Measurements from ENCODE around the gene PPP4R4.

PPP4R4 gene

DNA sequence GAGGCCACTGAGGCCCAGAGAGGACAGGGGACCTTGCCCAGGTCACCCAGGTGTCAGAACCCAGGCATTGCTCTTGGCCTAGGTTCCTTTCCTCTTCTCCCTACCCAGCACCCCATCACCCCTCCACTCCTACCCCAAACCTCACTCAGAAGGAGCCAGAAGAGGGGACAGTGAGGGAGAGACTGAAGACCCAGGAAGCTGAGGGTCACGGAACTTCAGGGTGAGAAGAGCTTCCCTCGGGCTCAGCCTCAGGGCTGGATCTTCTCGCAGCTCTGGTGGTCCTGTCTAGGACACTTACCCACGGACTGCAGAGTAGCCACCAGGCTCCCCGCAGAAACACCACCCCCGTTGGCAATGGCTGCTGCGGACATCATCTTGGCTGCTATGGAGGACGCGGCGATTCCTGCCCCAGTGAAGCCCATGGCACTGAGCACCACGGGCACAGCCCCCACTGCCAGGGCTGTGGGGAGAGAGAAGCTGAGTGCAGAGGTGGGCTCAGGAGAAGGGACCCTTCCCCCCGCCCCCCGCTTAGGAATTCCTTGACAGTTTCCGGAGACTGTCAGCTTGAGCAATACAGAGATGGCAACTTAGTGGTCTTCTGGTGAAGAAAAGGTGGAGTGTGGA lies 45.8 kb upstream of the PPP4R4 start:
- no peak overlapping the region for H3K27ac ChIP-seq (replicated peaks)
- H3K27me3 ChIP-seq (ENCODE audit: insufficient read depth, poor library complexity, severe bottlenecking), result peaks cover 5% of the 10 kb centered on the region
- TF ChIP-seq GABPA (IDR thresholded peaks at IDR 0.05; ENCODE audit: low read depth) (no peak), POLR2AphosphoS5 (IDR thresholded peaks at IDR 0.05; ENCODE audit: low read depth) (no peak), SPI1 (IDR thresholded peaks at IDR 0.05; ENCODE audit: borderline replicate concordance, low read depth) (no peak)
- TF ChIP-seq, protein P1, sequence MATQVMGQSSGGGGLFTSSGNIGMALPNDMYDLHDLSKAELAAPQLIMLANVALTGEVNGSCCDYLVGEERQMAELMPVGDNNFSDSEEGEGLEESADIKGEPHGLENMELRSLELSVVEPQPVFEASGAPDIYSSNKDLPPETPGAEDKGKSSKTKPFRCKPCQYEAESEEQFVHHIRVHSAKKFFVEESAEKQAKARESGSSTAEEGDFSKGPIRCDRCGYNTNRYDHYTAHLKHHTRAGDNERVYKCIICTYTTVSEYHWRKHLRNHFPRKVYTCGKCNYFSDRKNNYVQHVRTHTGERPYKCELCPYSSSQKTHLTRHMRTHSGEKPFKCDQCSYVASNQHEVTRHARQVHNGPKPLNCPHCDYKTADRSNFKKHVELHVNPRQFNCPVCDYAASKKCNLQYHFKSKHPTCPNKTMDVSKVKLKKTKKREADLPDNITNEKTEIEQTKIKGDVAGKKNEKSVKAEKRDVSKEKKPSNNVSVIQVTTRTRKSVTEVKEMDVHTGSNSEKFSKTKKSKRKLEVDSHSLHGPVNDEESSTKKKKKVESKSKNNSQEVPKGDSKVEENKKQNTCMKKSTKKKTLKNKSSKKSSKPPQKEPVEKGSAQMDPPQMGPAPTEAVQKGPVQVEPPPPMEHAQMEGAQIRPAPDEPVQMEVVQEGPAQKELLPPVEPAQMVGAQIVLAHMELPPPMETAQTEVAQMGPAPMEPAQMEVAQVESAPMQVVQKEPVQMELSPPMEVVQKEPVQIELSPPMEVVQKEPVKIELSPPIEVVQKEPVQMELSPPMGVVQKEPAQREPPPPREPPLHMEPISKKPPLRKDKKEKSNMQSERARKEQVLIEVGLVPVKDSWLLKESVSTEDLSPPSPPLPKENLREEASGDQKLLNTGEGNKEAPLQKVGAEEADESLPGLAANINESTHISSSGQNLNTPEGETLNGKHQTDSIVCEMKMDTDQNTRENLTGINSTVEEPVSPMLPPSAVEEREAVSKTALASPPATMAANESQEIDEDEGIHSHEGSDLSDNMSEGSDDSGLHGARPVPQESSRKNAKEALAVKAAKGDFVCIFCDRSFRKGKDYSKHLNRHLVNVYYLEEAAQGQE (IDR thresholded peaks at IDR 0.05; ENCODE audit: insufficient replicate concordance, low read depth), result no peak
- H3K4me3 ChIP-seq (replicated peaks; ENCODE audit: insufficient read depth, low read length), result no peak overlapping the region
- no peak for DNase-seq (ENCODE audit: low read depth in 1 of 2, low spot score in 1 of 2)

DNA sequence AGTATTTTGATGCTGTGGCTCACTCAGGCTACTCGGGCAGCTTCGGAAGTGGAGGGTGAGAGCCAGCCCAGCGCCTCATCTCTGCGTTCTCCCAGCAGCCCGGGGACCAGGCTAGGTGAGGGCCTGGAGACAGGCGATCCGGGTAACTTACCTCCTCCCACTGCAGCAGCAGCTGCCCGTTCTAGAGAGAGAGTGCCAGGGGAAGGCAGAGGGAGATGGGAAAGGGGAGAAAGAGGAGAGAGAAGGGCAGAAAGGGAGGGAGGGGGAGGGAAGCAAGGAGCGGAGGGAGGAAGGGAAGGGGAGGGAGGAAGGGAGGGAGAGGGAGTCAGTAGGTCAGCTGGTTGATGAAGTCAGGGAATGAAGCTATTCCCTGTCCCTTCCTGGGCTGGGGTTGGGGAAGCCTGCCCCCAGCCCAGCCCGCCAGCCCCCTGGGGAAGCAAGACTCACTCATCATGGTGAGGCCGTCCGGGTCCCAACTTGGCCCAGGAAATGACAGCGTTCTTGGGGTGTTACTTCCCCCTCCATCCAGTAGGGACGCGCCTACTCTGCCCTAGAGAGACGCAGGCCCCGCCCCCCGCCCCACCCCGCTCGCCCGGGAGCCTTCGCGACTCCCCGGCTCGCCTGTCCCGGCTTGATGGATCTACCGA lies 44.9 kb upstream of the PPP4R4 start, which contains the start of gene IFI27L2:
TSS of gene IFI27L2 (minus strand) at position 494 of the 647 bp plus-strand sequence. CDS start at position 454, 40 bp downstream.
- Histone ChIP-seq H3K27me3 (ENCODE audit: insufficient read depth, poor library complexity, severe bottlenecking) (peaks cover 5% of the 10 kb centered on the region), H3K27ac (replicated peaks) (0 out of 2 replicates have a peak within 1 kb of the TSS, but pooled peaks have one; percentile 27), H3K4me3 (replicated peaks; ENCODE audit: insufficient read depth, low read length) (peak within 1 kb of the TSS; percentile 58)
- peak; percentile 50 to 69 for DNase-seq (ENCODE audit: low read depth in 1 of 2, low spot score in 1 of 2)
- TF ChIP-seq, protein P2, sequence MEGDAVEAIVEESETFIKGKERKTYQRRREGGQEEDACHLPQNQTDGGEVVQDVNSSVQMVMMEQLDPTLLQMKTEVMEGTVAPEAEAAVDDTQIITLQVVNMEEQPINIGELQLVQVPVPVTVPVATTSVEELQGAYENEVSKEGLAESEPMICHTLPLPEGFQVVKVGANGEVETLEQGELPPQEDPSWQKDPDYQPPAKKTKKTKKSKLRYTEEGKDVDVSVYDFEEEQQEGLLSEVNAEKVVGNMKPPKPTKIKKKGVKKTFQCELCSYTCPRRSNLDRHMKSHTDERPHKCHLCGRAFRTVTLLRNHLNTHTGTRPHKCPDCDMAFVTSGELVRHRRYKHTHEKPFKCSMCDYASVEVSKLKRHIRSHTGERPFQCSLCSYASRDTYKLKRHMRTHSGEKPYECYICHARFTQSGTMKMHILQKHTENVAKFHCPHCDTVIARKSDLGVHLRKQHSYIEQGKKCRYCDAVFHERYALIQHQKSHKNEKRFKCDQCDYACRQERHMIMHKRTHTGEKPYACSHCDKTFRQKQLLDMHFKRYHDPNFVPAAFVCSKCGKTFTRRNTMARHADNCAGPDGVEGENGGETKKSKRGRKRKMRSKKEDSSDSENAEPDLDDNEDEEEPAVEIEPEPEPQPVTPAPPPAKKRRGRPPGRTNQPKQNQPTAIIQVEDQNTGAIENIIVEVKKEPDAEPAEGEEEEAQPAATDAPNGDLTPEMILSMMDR (IDR thresholded peaks at IDR 0.05; ENCODE audit: insufficient read depth, low read length), result no peak
- no peak for TF ChIP-seq GABPA (IDR thresholded peaks at IDR 0.05; ENCODE audit: low read depth)
- TF ChIP-seq SPI1 (IDR thresholded peaks at IDR 0.05; ENCODE audit: borderline replicate concordance, low read depth), result no peak
- TF ChIP-seq, protein P1 (IDR thresholded peaks at IDR 0.05; ENCODE audit: insufficient replicate concordance, low read depth), result no peak
- no peak for TF ChIP-seq POLR2AphosphoS5 (IDR thresholded peaks at IDR 0.05; ENCODE audit: low read depth)

DNA sequence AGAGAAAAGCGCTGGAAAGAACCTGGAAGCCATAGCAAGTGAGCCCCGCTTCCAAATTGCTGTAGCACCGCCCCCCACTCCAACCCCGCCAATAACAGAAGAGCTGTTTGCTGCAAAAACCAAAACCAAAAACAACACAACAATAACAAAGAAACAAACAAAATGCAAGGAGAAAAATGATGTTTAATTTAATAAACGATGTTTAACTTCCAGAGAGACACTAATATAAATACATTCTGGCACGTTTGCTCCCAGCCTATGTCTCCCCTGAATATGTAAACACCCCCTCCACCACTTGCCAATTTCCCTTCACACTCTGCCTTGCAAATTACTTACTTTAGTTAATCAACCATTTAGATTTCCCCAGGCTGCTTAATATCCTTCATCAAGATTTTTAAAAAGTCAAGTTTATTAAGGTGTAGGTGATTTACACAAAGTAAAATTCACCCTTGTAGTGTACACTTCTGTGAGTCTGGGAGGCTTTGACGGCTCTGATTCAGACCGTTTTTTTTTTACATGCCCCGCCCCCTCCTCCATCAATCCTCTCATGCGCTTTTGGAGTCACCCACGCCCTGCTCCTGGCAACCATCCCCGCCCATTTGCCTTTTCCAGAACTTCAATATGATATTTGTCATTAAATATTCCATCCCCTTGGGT lies 44.2 kb upstream of the PPP4R4 start:
- DNase-seq (ENCODE audit: low read depth in 1 of 2, low spot score in 1 of 2), result no peak
- peaks cover 8% of the 10 kb centered on the region for H3K27me3 ChIP-seq (ENCODE audit: insufficient read depth, poor library complexity, severe bottlenecking)
- H3K27ac ChIP-seq (replicated peaks), result no peak overlapping the region
- no peak for TF ChIP-seq POLR2AphosphoS5 (IDR thresholded peaks at IDR 0.05; ENCODE audit: low read depth)
- no peak for TF ChIP-seq SPI1 (IDR thresholded peaks at IDR 0.05; ENCODE audit: borderline replicate concordance, low read depth)
- TF ChIP-seq GABPA (IDR thresholded peaks at IDR 0.05; ENCODE audit: low read depth), result no peak
- TF ChIP-seq, protein P1 (IDR thresholded peaks at IDR 0.05; ENCODE audit: insufficient replicate concordance, low read depth), result no peak
- TF ChIP-seq, protein P2 (IDR thresholded peaks at IDR 0.05; ENCODE audit: insufficient read depth, low read length), result no peak
- H3K4me3 ChIP-seq (replicated peaks; ENCODE audit: insufficient read depth, low read length), result peak overlapping the region; percentile 58

Data from HL-60 (cell line).